22Rv1 (cell line): ENCODE measurements around the gene DNTT.

Experiments used
- H3K27ac ChIP-seq: fragments of 450-650 bp; 2 replicates; pipeline ENCODE4 v1.5.1; 2017
- ZFX ChIP-seq: fragments of 450-650 bp; IDR thresholded peaks from 2 replicates; pipeline ENCODE4 v1.6.1; 2017; ENCODE audit warnings: antibody characterized with exemption, borderline replicate concordance
- TF ChIP-seq, protein P1 (sequence below): fragments of 450-650 bp; IDR thresholded peaks from 2 replicates; pipeline ENCODE4 v1.5.1; 2017; ENCODE audit warnings: mild to moderate bottlenecking

The DNTT gene

DNA sequence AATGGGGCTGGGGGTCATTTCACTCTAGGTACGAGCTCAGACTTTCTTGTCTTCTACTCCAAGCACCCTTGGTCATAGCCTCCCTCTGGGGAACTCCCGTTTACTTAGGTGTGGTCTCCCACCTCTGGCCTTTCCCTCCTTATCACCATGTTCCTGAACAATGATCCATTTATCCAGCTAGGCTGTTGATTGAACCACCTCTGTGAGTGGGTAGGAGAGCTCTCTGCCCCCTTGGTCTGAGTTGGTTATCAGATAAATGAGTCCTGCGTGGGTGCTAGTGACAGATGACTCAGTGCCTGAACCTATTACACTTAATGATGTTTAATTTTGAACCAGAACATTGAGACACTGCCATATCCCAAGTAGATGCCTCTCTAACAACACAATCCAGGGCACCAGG, 42.3 kb upstream of the DNTT start:
- H3K27ac ChIP-seq, result no peak overlapping the region
- TF ChIP-seq, protein P1, sequence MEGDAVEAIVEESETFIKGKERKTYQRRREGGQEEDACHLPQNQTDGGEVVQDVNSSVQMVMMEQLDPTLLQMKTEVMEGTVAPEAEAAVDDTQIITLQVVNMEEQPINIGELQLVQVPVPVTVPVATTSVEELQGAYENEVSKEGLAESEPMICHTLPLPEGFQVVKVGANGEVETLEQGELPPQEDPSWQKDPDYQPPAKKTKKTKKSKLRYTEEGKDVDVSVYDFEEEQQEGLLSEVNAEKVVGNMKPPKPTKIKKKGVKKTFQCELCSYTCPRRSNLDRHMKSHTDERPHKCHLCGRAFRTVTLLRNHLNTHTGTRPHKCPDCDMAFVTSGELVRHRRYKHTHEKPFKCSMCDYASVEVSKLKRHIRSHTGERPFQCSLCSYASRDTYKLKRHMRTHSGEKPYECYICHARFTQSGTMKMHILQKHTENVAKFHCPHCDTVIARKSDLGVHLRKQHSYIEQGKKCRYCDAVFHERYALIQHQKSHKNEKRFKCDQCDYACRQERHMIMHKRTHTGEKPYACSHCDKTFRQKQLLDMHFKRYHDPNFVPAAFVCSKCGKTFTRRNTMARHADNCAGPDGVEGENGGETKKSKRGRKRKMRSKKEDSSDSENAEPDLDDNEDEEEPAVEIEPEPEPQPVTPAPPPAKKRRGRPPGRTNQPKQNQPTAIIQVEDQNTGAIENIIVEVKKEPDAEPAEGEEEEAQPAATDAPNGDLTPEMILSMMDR, result no peak
- no peak for TF ChIP-seq ZFX

GRCh38 chr10:96263176-96263575, 41.1 kb upstream of the DNTT start:
- TF ChIP-seq ZFX, result no peak
- TF ChIP-seq, protein P1, result no peak
- H3K27ac ChIP-seq, result no peak overlapping the region

GRCh38 chr10:96263669-96264068, 40.6 kb upstream of the DNTT start:
- TF ChIP-seq, protein P1, result no peak
- TF ChIP-seq ZFX, result no peak
- H3K27ac ChIP-seq, result no peak overlapping the region

DNA sequence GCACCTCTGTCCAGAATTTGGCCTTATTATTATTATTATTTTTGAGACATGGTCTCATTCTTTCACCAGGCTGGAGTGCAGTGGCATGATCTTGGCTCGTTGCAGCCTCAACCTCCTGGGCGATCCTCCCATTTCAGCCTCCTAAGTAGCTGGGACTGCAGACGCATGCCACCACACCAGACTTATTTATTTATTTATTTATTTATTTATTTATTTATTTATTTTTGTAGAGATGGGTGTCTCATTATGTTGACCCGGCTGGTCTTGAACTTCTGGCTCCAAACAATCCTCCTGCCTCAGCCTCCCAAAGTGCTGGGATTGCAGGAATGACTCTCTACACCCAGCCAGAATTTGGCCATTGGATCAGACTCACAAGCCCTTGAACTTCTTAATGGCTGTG, 39.3 kb upstream of the DNTT start:
- H3K27ac ChIP-seq, result no peak overlapping the region
- no peak for TF ChIP-seq ZFX
- TF ChIP-seq, protein P1, result no peak

GRCh38 chr10:96266118-96266770, 38.0 kb upstream of the DNTT start:
- H3K27ac ChIP-seq, result no peak overlapping the region
- TF ChIP-seq, protein P1, result no peak
- TF ChIP-seq ZFX, result no peak

GRCh38 chr10:96267234-96267705, 37.0 kb upstream of the DNTT start:
- H3K27ac ChIP-seq, result no peak overlapping the region
- no peak for TF ChIP-seq ZFX
- TF ChIP-seq, protein P1, result no peak

DNA sequence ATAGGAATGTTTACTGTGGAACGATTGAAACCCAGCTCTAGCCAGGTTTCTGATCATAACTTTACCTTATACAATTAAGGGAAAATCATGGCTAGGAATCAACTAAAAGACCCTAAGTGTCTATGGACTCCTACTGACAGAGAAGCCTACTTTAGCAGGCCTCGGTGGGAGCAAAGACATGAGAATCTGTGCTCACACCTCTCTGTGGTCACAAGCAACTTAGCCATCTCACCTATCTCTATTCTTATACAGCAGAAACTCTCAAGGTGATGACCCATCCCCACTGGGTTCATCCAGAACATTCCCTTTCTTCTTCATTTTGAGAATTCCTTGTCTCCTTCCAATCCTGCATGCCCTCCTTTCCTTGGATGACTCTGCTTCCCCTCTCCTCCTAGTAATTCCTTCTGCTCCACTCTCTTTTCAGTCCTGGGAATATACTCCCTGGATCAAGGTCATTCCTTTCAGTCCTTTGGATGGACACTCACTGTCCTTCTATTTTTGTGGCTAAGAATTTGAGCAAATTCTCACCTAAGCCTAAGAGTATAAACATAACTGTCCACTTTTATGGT, 35.8 kb upstream of the DNTT start:
- TF ChIP-seq, protein P1, result no peak
- no peak for TF ChIP-seq ZFX
- H3K27ac ChIP-seq, result no peak overlapping the region
